Measurements from ENCODE around the gene COL18A1.

The COL18A1 gene

GRCh38 chr21:45485686-45486442 lies 80.9 kb downstream of the COL18A1 start:
- no peak for DNase-seq (ENCODE audit: extremely low read depth, low read depth)
- no peak for TF ChIP-seq CTCF (IDR thresholded peaks at IDR 0.05; ENCODE audit: low read depth, low read length)

- no peak for TF ChIP-seq CTCF (IDR thresholded peaks at IDR 0.05; ENCODE audit: low read depth, low read length)
- no peak for DNase-seq (ENCODE audit: extremely low read depth, low read depth)
Observed at GRCh38 chr21:45486443-45487160, 81.6 kb downstream of the COL18A1 start.

GRCh38 chr21:45487161-45487806 lies 82.3 kb downstream of the COL18A1 start:
- DNase-seq (ENCODE audit: extremely low read depth, low read depth) = no peak
- no peak for TF ChIP-seq CTCF (IDR thresholded peaks at IDR 0.05; ENCODE audit: low read depth, low read length)

GRCh38 chr21:45487891-45488600 lies 83.1 kb downstream of the COL18A1 start:
- no peak for TF ChIP-seq CTCF (IDR thresholded peaks at IDR 0.05; ENCODE audit: low read depth, low read length)
- DNase-seq (ENCODE audit: extremely low read depth, low read depth) = no peak

- DNase-seq (ENCODE audit: extremely low read depth, low read depth) = no peak
- TF ChIP-seq CTCF (IDR thresholded peaks at IDR 0.05; ENCODE audit: low read depth, low read length) = no peak
Observed at GRCh38 chr21:45488931-45489721, 84.2 kb downstream of the COL18A1 start.

GRCh38 chr21:45489722-45489982 lies 84.7 kb downstream of the COL18A1 start:
- no peak for TF ChIP-seq CTCF (IDR thresholded peaks at IDR 0.05; ENCODE audit: low read depth, low read length)
- DNase-seq (ENCODE audit: extremely low read depth, low read depth) = no peak
